Vagina (tissue), 2 donors: ENCODE measurements around the gene PCSK1N.

Source experiments
- CTCF ChIP-seq, 3 experiments: fragments of 450-650 bp in 2 of 3; fragments of 200-600 bp in 1 of 3; sonication (generic) in 1 of 3; IDR thresholded peaks; one replicate each; pipeline ENCODE4 v1.5.1; 2017 to 2019; ENCODE audit warnings: antibody characterized with exemption in 3 of 3, mild to moderate bottlenecking in 2 of 3, moderate library complexity in 2 of 3
- POLR2A ChIP-seq, 2 donors: fragments of 450-650 bp; IDR thresholded peaks; one replicate each; pipeline ENCODE4 v1.6.1; 2017; ENCODE audit warnings: antibody characterized with exemption in 2 of 2, mild to moderate bottlenecking in 2 of 2, moderate library complexity in 2 of 2
- POLR2AphosphoS5 ChIP-seq, 2 donors: sonication (generic); formaldehyde crosslinking; IDR thresholded peaks; one replicate each; pipeline ENCODE4 v1.9.0; 2017; ENCODE audit warnings: antibody characterized with exemption in 2 of 2, mild to moderate bottlenecking in 2 of 2, low read depth in 1 of 2; ENCODE audit not compliant: insufficient read depth in 1 of 2

- TF ChIP-seq POLR2A (IDR thresholded peaks at IDR 0.05), result no peak
- TF ChIP-seq CTCF (IDR thresholded peaks at IDR 0.05), result no peak
- no peak for TF ChIP-seq POLR2AphosphoS5 (IDR thresholded peaks at IDR 0.05; ENCODE audit: insufficient read depth in 1 of 2, low read depth in 1 of 2)
These were observed 41.5 kb downstream of the PCSK1N start for GRCh38 chrX:48793935-48794334.
